Lower leg skin (tissue), 4 donors: ENCODE measurements around the gene TRAF2. TPM values are rescaled to one million over a fixed set of nuclear protein-coding genes. Genes with fewer than 3 reads are reported as not detected.

Source experiments
- DNase-seq, 2 donors: peaks; one replicate each; pipeline ENCODE4 v3.0.0-alpha.2; 2019; ENCODE audit warnings: low spot score in 2 of 2
- H3K4me3 ChIP-seq: fragments of 200-600 bp; sonication (generic); 2 replicates; pipeline ENCODE4 v1.5.1; 2017; ENCODE audit warnings: mild to moderate bottlenecking, low read depth; ENCODE audit not compliant: poor library complexity, severe bottlenecking
- CTCF ChIP-seq, 3 donors: fragments of 450-650 bp; IDR thresholded peaks; one replicate each; pipeline ENCODE4 v1.5.1; 2016; ENCODE audit warnings: antibody characterized with exemption in 3 of 3, mild to moderate bottlenecking in 3 of 3, moderate library complexity in 2 of 3
- POLR2A ChIP-seq, 2 donors: fragments of 450-650 bp; IDR thresholded peaks; one replicate each; pipeline ENCODE4 v1.6.1; 2016 to 2017; ENCODE audit warnings: antibody characterized with exemption in 2 of 2, mild to moderate bottlenecking in 1 of 2, moderate library complexity in 1 of 2
- WGBS, 2 donors: methylation state at CpG; one replicate each; pipeline ENCODE4 v1.1.5; 2018; 5-methylcytosine and 5-hydroxymethylcytosine counted together
- intact Hi-C: fragments of 100-400 bp; cut with DNase I; formaldehyde crosslinking; loops from one replicate; pipeline ENCODE4 v1.15.0; 2023; ENCODE audit warnings: low total_unique reads
- total RNA-seq, 4 donors: library from RNA; depleted of rRNA; stranded (reverse); fragments of >200 nt; gene quantifications; one replicate each; pipeline ENCODE4 v1.1.0, GENCODE V29; 2016

The TRAF2 gene
- total RNA-seq, 4 donors from 2014 or later: 13.2 to 16.7 (median 15.8) TPM

DNA sequence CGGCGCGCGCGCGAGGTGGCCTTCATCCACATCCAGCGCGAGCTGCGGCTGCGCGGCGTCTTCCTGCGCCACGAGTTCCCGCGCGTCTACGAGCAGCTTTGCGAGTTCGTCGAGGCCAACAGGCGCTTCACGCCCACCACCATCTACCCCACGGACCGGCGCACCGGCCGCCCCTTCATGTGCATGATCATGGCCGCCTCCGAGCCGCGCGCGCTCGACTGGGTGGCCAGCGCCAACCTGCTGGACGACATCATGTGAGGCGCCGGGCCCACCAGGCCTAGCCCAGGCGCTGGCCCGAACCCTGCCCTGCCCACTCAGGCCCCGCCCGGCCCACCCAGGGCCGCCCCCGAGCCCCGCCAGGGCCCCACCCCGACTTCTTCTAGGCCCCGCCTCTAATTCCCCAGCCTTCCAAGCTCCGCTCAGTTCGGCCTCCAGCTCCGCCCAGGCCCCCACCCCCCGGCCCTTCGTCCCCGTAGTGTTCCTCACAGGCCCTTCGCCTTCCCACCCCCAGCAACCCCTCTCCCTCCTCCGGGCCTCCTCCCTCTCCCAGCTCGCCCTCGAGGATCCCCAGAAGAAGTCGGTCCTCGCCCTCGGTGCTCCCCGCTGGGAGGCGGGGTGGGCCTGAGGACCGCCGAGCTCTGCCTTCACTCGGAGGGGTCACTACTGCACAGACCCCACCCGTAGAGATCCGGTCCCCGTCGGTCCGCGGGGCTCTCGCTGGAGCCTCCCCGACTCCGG lies 39.1 kb upstream of the TRAF2 start:
- no peak overlapping the region for H3K4me3 ChIP-seq
- DNase-seq: peak in 1 of 2 donors; percentile 93
- intact Hi-C loops: no loop called here
- TF ChIP-seq CTCF (IDR thresholded peaks at IDR 0.05) (no peak), POLR2A (IDR thresholded peaks at IDR 0.05) (no peak)
- 0 to 2% methylated on average over 28 to 55 of the region's 75 CpGs for WGBS, 2 donors

DNA sequence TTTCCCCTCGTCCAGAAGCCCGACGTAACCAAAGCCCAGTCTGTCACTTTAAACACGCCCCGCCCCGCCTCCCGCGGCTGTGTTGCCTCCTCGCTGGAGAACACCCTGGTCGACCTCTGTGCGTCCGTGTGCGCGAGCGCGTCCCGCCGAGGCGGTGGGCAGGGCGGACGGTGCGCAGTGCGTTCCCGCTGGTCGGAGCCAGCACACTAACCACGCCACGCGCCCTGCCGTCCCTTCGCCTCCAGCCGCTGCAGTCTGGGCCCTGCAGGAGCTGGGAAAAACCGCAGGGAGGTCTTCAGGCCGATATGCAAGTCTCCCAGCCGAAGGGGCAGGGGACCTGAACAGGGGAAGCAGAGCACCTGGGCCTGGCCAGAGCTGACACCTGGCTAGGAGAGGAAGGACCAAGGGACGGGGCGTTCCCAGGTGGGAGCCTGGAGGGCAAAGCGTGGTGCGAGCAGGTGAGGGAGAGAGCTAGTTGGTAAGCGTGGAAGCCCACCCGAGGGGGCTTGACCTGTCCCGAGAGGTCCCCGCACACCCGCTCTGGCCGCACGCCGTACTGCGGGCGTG lies 38.4 kb upstream of the TRAF2 start:
- intact Hi-C loops: no loop called here
- no peak for TF ChIP-seq POLR2A (IDR thresholded peaks at IDR 0.05)
- TF ChIP-seq CTCF (IDR thresholded peaks at IDR 0.05): no peak
- peak; percentile 86 to 98 for DNase-seq
- 0 to 1% methylated on average over 21 to 41 of the region's 48 CpGs for WGBS, 2 donors
- H3K4me3 ChIP-seq: peak overlapping the region; percentile 64

DNA sequence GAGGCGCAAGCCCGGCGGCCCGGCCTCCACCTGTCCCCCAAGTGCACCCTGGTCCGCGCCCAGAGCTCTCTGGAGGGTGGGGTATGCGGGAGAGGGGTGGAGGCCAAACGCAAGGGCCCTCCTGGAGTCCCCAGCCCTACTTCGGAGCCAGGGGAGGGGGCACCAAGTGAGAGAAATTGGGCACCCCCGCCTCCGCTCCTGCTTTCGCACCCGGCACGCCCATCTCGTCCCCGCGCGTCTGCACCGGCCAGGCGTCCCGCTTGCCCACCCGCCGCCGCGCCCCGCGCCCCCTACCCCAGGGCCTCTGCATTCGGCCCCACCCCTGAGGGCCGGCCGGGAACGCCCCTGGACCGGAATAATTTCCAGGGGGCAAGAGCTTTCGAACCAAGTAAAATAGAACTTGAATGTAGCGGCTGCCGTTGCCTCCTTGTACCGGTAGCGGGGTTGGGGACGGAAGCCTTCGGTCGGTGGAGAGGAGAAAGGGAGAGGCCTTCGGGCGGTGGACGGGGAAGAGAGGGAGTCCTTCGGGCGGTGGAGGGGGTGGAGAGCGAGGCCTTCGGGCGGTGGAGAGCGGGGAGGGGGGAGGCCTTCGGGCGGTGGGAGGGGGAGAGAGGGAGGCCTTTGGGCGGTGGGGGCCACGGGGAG lies 37.8 kb upstream of the TRAF2 start:
- TF ChIP-seq CTCF (IDR thresholded peaks at IDR 0.05): no peak
- no peak for TF ChIP-seq POLR2A (IDR thresholded peaks at IDR 0.05)
- intact Hi-C loops: no loop called here
- WGBS, 2 donors: 0 to 2% methylated on average over 41 to 50 of the region's 53 CpGs
- DNase-seq: peak in 1 of 2 donors; percentile 92
- peak overlapping the region; percentile 64 for H3K4me3 ChIP-seq

DNA sequence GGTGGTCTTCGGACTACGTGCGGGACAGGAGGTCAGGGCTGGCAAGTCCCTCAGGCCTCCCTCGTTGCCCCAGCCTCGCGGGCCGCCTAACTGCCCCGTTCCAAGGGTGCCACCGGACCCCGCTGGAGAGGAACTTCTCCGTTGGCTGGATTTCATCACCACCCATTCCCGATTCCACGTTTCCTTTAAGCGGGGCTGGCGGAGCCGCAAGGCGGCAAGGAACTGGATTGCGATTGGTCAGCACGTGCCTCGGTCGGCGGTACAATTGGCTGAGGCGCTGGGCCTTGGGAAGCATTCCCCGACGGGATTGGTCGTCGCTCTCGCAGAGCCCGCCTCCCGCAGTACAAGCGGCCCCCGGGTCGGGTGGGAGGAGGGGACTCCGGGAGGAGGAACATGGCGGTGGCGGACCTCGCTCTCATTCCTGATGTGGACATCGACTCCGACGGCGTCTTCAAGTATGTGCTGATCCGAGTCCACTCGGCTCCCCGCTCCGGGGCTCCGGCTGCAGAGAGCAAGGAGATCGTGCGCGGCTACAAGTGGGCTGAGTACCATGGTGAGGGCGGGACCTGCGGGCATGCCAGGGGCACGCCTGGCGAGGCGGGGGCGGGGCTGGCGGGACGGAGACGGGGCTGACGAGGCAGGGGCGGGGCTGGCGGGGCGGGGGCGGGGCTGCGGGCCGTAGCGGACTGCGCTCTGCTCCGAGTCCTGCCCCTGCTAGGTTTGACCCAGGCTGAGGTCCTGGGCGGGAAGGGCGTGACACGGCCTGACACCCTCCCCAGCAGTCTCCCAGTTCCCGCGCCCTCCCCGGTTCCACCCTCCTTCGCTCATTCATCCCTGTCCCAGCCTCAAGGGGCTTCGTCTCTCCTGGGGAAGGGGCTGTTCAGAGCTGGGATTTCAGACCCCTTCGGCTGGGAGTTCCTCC lies 37.0 kb upstream of the TRAF2 start, which contains the start of gene PHPT1:
Gene PHPT1, plus strand, starts transcription at position 372 of the 922 bp plus-strand sequence. Its CDS starts 22 bp downstream, at position 394.
- intact Hi-C loops: no loop called here

More for the DNA sequence above, 37.0 kb upstream of the TRAF2 start, which contains the start of gene PHPT1:
- peak within 1 kb of the TSS; percentile 64 for H3K4me3 ChIP-seq
- TF ChIP-seq CTCF (IDR thresholded peaks at IDR 0.05) (no peak), POLR2A (IDR thresholded peaks at IDR 0.05) (peak in 1 of 2 donors; percentile 40)
- DNase-seq: peak; percentile 98 to 100
- WGBS, 2 donors: 1% methylated on average over 31 to 57 of the region's 77 CpGs
